Osteoblast (primary cell): Measurements from ENCODE around the gene RNF115. TPM values are rescaled to one million over a fixed set of nuclear protein-coding genes. Genes with fewer than 3 reads are reported as not detected.
"Not testable (repeated sequence)": the region's sequence is repeated elsewhere in the genome, so short reads cannot be mapped to it uniquely, and the experiment has no call there.

Source experiments
- DNase-seq: peaks from one replicate; pipeline ENCODE4 v3.0.0; 2011; ENCODE audit warnings: low spot score, mixed read lengths; ENCODE audit not compliant: insufficient read length; ENCODE audit errors: missing footprints
- H2AFZ ChIP-seq: 2 replicates; pipeline ENCODE4 v1.6.0; 2011; ENCODE audit warnings: mild to moderate bottlenecking, low read length
- H3K27ac ChIP-seq: 2 replicates; pipeline ENCODE4 v1.5.1; 2011; ENCODE audit warnings: mild to moderate bottlenecking, low read depth, low read length, moderate library complexity
- H3K27me3 ChIP-seq: 2 replicates; pipeline ENCODE4 v1.6.0; 2012; ENCODE audit warnings: mild to moderate bottlenecking, control low read depth, inconsistent platforms, low read length, moderate library complexity; ENCODE audit not compliant: insufficient read depth
- H3K36me3 ChIP-seq: 2 replicates; pipeline ENCODE4 v1.5.1; 2011; ENCODE audit warnings: mild to moderate bottlenecking, low read length, control low read depth, moderate library complexity; ENCODE audit not compliant: insufficient read depth
- H3K4me1 ChIP-seq: 2 replicates; pipeline ENCODE4 v1.5.1; 2011; ENCODE audit warnings: mild to moderate bottlenecking, low read length, control low read depth, moderate library complexity; ENCODE audit not compliant: insufficient read depth
- H3K4me2 ChIP-seq: 2 replicates; pipeline ENCODE4 v1.6.0; 2011; ENCODE audit warnings: mild to moderate bottlenecking, low read length; ENCODE audit not compliant: insufficient read depth
- H3K4me3 ChIP-seq: fragments of 200-600 bp; sonication (generic); 3 replicates; pipeline ENCODE4 v1.5.1; 2012; ENCODE audit warnings: mild to moderate bottlenecking, low read length, inconsistent platforms; ENCODE audit not compliant: insufficient read depth
- H3K79me2 ChIP-seq: 2 replicates; pipeline ENCODE4 v1.6.0; 2012; ENCODE audit warnings: mild to moderate bottlenecking, low read length, control low read depth, inconsistent platforms; ENCODE audit not compliant: insufficient read depth
- H3K9me3 ChIP-seq: 2 replicates; pipeline ENCODE4 v1.5.1; 2011; ENCODE audit warnings: low read depth, low read length, control low read depth
- H4K20me1 ChIP-seq: 2 replicates; pipeline ENCODE4 v1.6.0; 2012; ENCODE audit warnings: mild to moderate bottlenecking, low read length, control low read depth; ENCODE audit not compliant: insufficient read depth
- CTCF ChIP-seq: IDR thresholded peaks from 2 replicates; pipeline ENCODE4 v1.5.1; 2011; ENCODE audit warnings: mild to moderate bottlenecking, low read depth, low read length, moderate library complexity; ENCODE audit errors: extremely low read depth
- total RNA-seq: library from RNA; depleted of rRNA; stranded (reverse); fragments of >200 nt; gene quantifications from 2 replicates; pipeline ENCODE4 v1.2.3, GENCODE V29; 2012

The RNF115 gene
- total RNA-seq, 1 donor = 23.2 TPM

- Histone ChIP-seq H2AFZ (no peak overlapping the region), H3K9me3 (no peaks in the 10 kb centered on the region), H3K4me3 (no peak overlapping the region), H4K20me1 (no peaks in the 10 kb centered on the region), H3K27me3 (no peaks in the 10 kb centered on the region), H3K4me2 (peak overlapping the region; percentile 51), H3K4me1 (peaks cover 19% of the 10 kb centered on the region), H3K27ac (peak overlapping the region; percentile 23), H3K36me3 (no peaks in the 10 kb centered on the region), H3K79me2 (no peaks in the 10 kb centered on the region)
- no peak for DNase-seq
- TF ChIP-seq CTCF = no peak
These were observed 94.0 kb downstream of the RNF115 start for GRCh38 chr1:145729666-145730436.

- no peak overlapping the region for H3K4me3 ChIP-seq
- H3K9me3 ChIP-seq = no peaks in the 10 kb centered on the region
- no peaks in the 10 kb centered on the region for H3K79me2 ChIP-seq
- no peak for TF ChIP-seq CTCF
- peaks cover 19% of the 10 kb centered on the region for H3K4me1 ChIP-seq
- H3K27me3 ChIP-seq = no peaks in the 10 kb centered on the region
- H3K27ac ChIP-seq = peak overlapping the region; percentile 23
- H2AFZ ChIP-seq = no peak overlapping the region
- H3K36me3 ChIP-seq = no peaks in the 10 kb centered on the region
- no peak for DNase-seq
- H3K4me2 ChIP-seq = peak overlapping the region; percentile 51
- no peaks in the 10 kb centered on the region for H4K20me1 ChIP-seq
These were observed 94.7 kb downstream of the RNF115 start for GRCh38 chr1:145729196-145729595.

GRCh38 chr1:145726193-145726592 lies 97.7 kb downstream of the RNF115 start:
- peaks cover 19% of the 10 kb centered on the region for H3K4me1 ChIP-seq
- not testable (repeated sequence) for H3K36me3 ChIP-seq, H4K20me1 ChIP-seq, H3K27ac ChIP-seq, H2AFZ ChIP-seq, H3K79me2 ChIP-seq, H3K4me2 ChIP-seq, DNase-seq, H3K9me3 ChIP-seq, H3K4me3 ChIP-seq, H3K27me3 ChIP-seq

- H4K20me1 ChIP-seq = no peaks in the 10 kb centered on the region
- peak overlapping the region; percentile 81 for H3K27ac ChIP-seq
- H3K4me1 ChIP-seq = peaks cover 21% of the 10 kb centered on the region
- H3K79me2 ChIP-seq = no peaks in the 10 kb centered on the region
- H3K27me3 ChIP-seq = no peaks in the 10 kb centered on the region
- no peaks in the 10 kb centered on the region for H3K36me3 ChIP-seq
- peak; percentile 79 for TF ChIP-seq CTCF
- peak overlapping the region; percentile 89 for H2AFZ ChIP-seq
- H3K9me3 ChIP-seq = no peaks in the 10 kb centered on the region
- DNase-seq = peak; percentile 79
- peak overlapping the region; percentile 72 for H3K4me3 ChIP-seq
- H3K4me2 ChIP-seq = peak overlapping the region; percentile 97
These were observed 102.8 kb downstream of the RNF115 start for GRCh38 chr1:145720878-145721671.
